ENCODE measurements around the gene ADORA2B. TPM values are rescaled to one million over a fixed set of nuclear protein-coding genes. Genes with fewer than 3 reads are reported as not detected.

Gene ADORA2B
- polyA plus RNA-seq, 1 of the 3 experiments (the other 2 are of a cell fraction): 12.6 TPM

- TF ChIP-seq MAX (IDR thresholded peaks at IDR 0.05; ENCODE audit: low read depth) (no peak), POLR2AphosphoS5 (IDR thresholded peaks at IDR 0.05; ENCODE audit: low read depth, low read length) (no peak)
Measured at GRCh38 chr17:15931394-15931793, 13.5 kb upstream of the ADORA2B start (continued).

GRCh38 chr17:15934866-15935265 is 10.1 kb upstream of the ADORA2B start:
- DNase-seq: no peak
- Histone ChIP-seq H3K79me2 (ENCODE audit: insufficient read depth) (no peaks in the 10 kb centered on the region), H3K4me3 (ENCODE audit: low read depth in 2 of 2, low read length in 1 of 2) (no peak overlapping the region), H3K36me3 (replicated peaks in 1 of 2; ENCODE audit: control insufficient read depth in 1 of 2, insufficient read depth in 2 of 2, low read length in 1 of 2) (no peaks in the 10 kb centered on the region), H3K4me2 (no peak overlapping the region), H3K27me3 (ENCODE audit: insufficient read depth) (no peaks in the 10 kb centered on the region), H3K9me2 (no peaks in the 10 kb centered on the region), H2AFZ (ENCODE audit: low read depth) (no peak overlapping the region), H3F3A (replicated peaks; ENCODE audit: insufficient read depth) (no peaks in the 10 kb centered on the region), H3K9ac (no peak overlapping the region), H3K27ac (ENCODE audit: low read depth in 2 of 2, low read length in 1 of 2) (no peak overlapping the region), H4K20me1 (ENCODE audit: insufficient read depth) (no peaks in the 10 kb centered on the region), H3K9me3 (no peaks in the 10 kb centered on the region), H3K4me1 (ENCODE audit: control insufficient read depth in 1 of 2, insufficient read depth in 2 of 2, low read depth in 1 of 2, low read length in 1 of 2) (no peaks in the 10 kb centered on the region)
- ChIA-PET POLR2A (no interaction called here), CTCF (interaction anchor here (1.1 to 3.2 kb wide), 2 partner anchors 10 to 64 kb away, joined by 3 to 20 read pairs; partner anchors contain the start of genes ADORA2B, TTC19 and ZSWIM7)
- TF ChIP-seq RXRA (IDR thresholded peaks at IDR 0.05; ENCODE audit: borderline replicate concordance, low read depth): no peak
- no peak for TF ChIP-seq IRF3 (IDR thresholded peaks at IDR 0.05; ENCODE audit: low read depth, low read length)
- TF ChIP-seq MAX (IDR thresholded peaks at IDR 0.05; ENCODE audit: low read depth): no peak
- no peak for TF ChIP-seq TEAD4 (IDR thresholded peaks at IDR 0.05; ENCODE audit: borderline replicate concordance, insufficient read depth)
- TF ChIP-seq YY1 (IDR thresholded peaks at IDR 0.05; ENCODE audit: low read depth): no peak
- TF ChIP-seq FOXJ3 (CRISPR knock-in tag; IDR thresholded peaks at IDR 0.05): no peak
- no peak for TF ChIP-seq POLR2AphosphoS5 (IDR thresholded peaks at IDR 0.05; ENCODE audit: low read depth, low read length)
- no peak for TF ChIP-seq GATA2 (CRISPR knock-in tag; IDR thresholded peaks at IDR 0.05)
- TF ChIP-seq FOXM1 (IDR thresholded peaks at IDR 0.05; ENCODE audit: low read depth): no peak
- no peak for TF ChIP-seq SIN3A (IDR thresholded peaks at IDR 0.05; ENCODE audit: borderline replicate concordance, low read depth, low read length)
- no peak for TF ChIP-seq RCOR1 (IDR thresholded peaks at IDR 0.05; ENCODE audit: low read length)
- no peak for TF ChIP-seq TAF1 (IDR thresholded peaks at IDR 0.05; ENCODE audit: borderline replicate concordance, low read depth, low read length)
- no peak for TF ChIP-seq FOSL2 (IDR thresholded peaks at IDR 0.05; ENCODE audit: borderline replicate concordance, low read depth)
- TF ChIP-seq ZBTB33 (IDR thresholded peaks at IDR 0.05; ENCODE audit: borderline replicate concordance, low read depth): no peak
- no peak for TF ChIP-seq CTCF (IDR thresholded peaks at IDR 0.05)
- no peak for TF ChIP-seq PBX3 (IDR thresholded peaks at IDR 0.05)
- TF ChIP-seq NFIC (IDR thresholded peaks at IDR 0.05; ENCODE audit: borderline replicate concordance): no peak
- no peak for TF ChIP-seq ELF1 (IDR thresholded peaks at IDR 0.05)
- WGBS (ENCODE audit: low lambda C conversion rate): 91% methylated on average over 5 of the region's 5 CpGs
